ENCODE data around the gene KLF12. TPM values are rescaled to one million over a fixed set of nuclear protein-coding genes. Genes with fewer than 3 reads are reported as not detected.

The KLF12 gene
- total RNA-seq, 1 donor from 2014 or later: 30.7 TPM

DNA sequence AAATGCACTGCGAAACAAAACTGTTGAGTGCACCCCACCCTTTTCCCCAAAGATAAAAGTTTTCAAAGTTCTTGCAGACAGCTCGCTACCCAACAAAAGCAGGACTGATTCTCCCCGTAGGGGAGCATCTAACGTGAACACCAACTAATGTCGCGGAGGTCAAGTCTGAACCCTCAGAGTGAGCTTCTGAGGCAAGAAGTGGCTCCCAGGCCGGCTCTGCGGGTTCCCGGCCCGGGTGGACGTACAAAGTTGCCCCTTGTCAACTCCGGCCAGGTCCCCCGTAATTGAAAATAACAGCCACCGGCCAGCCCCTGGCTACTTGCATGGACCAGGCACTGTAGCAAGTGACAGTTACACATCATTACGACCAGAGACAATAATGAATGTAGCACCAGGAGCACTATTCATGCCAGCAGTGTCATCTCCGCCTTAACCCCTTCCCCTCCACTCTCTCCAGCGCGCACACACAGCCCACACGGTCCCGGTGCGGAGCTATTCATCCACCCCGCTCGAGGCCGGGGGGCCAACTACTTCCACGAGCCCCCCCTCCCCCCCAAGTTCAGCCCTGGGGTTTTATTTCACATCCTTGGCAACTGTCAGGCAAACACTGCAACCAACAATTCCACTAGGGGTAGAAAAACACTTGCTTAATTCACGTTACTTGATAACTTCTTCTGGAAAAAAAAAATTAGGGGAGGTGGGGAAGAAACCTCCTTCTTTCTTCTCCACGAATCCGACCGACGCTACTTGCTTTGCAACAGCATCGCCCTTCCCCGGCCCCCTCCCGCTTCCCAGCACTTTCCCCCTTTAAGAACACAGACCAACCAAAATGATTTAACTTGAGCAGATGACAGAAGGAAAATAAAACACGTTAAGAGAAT is 1.2 kb downstream of the KLF12 start:
- Mint-ChIP-seq H3K27me3 (ENCODE audit: unreplicated experiment) (no peaks in the 10 kb centered on the region), H3K4me3 (ENCODE audit: unreplicated experiment) (peak overlapping the region; percentile 95), H3K36me3 (ENCODE audit: unreplicated experiment) (no peaks in the 10 kb centered on the region), H3K9me3 (ENCODE audit: unreplicated experiment) (no peaks in the 10 kb centered on the region), H3K27ac (ENCODE audit: unreplicated experiment) (peak overlapping the region; percentile 96), H3K4me1 (ENCODE audit: unreplicated experiment) (peaks cover 41% of the 10 kb centered on the region)
- DNase-seq (ENCODE audit: extremely low spot score, unreplicated experiment): no peak
- TF ChIP-seq CTCF (IDR thresholded peaks at IDR 0.05): peak; percentile 9

GRCh38 chr13:74132152-74132775 is 1.9 kb downstream of the KLF12 start:
- peak overlapping the region; percentile 95 for H3K4me3 Mint-ChIP-seq (ENCODE audit: unreplicated experiment)
- no peaks in the 10 kb centered on the region for H3K27me3 Mint-ChIP-seq (ENCODE audit: unreplicated experiment)
- no peaks in the 10 kb centered on the region for H3K9me3 Mint-ChIP-seq (ENCODE audit: unreplicated experiment)
- peak overlapping the region; percentile 96 for H3K27ac Mint-ChIP-seq (ENCODE audit: unreplicated experiment)
- TF ChIP-seq CTCF (IDR thresholded peaks at IDR 0.05): no peak
- no peak for DNase-seq (ENCODE audit: extremely low spot score, unreplicated experiment)
- peaks cover 47% of the 10 kb centered on the region for H3K4me1 Mint-ChIP-seq (ENCODE audit: unreplicated experiment)
- no peaks in the 10 kb centered on the region for H3K36me3 Mint-ChIP-seq (ENCODE audit: unreplicated experiment)

DNA sequence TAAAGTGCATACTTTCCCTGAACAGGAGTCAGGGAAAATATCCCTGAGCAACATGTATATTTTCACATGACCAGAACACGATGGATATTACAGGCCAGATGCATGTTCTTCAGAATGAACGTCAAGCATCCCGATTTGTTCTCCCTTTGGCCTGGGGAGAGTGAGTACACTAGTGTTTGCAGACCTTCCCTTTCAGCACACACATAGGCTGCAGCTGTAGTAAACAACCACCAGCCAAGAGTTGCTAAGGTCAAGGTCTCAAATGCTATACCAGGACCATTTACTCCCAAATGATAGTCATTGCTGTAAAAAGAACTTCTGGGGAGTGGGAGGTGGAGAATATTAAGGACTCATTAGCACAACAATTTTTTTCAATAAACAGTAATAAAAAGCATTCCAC is 3.0 kb downstream of the KLF12 start:
- peaks cover 51% of the 10 kb centered on the region for H3K4me1 Mint-ChIP-seq (ENCODE audit: unreplicated experiment)
- TF ChIP-seq CTCF (IDR thresholded peaks at IDR 0.05): no peak
- H3K36me3 Mint-ChIP-seq (ENCODE audit: unreplicated experiment): no peaks in the 10 kb centered on the region
- no peak overlapping the region for H3K4me3 Mint-ChIP-seq (ENCODE audit: unreplicated experiment)
- no peak for DNase-seq (ENCODE audit: extremely low spot score, unreplicated experiment)
- no peak overlapping the region for H3K27ac Mint-ChIP-seq (ENCODE audit: unreplicated experiment)
- H3K9me3 Mint-ChIP-seq (ENCODE audit: unreplicated experiment): no peaks in the 10 kb centered on the region
- no peaks in the 10 kb centered on the region for H3K27me3 Mint-ChIP-seq (ENCODE audit: unreplicated experiment)

- H3K36me3 Mint-ChIP-seq (ENCODE audit: unreplicated experiment): no peaks in the 10 kb centered on the region
- no peaks in the 10 kb centered on the region for H3K27me3 Mint-ChIP-seq (ENCODE audit: unreplicated experiment)
- H3K27ac Mint-ChIP-seq (ENCODE audit: unreplicated experiment): peak overlapping the region; percentile 48
- H3K4me1 Mint-ChIP-seq (ENCODE audit: unreplicated experiment): peaks cover 51% of the 10 kb centered on the region
- no peaks in the 10 kb centered on the region for H3K9me3 Mint-ChIP-seq (ENCODE audit: unreplicated experiment)
- TF ChIP-seq CTCF (IDR thresholded peaks at IDR 0.05): no peak
- H3K4me3 Mint-ChIP-seq (ENCODE audit: unreplicated experiment): no peak overlapping the region
- no peak for DNase-seq (ENCODE audit: extremely low spot score, unreplicated experiment)
Measured at GRCh38 chr13:74129500-74130191, 4.6 kb downstream of the KLF12 start.
